GM12874 (cell line): Measurements from ENCODE around the gene KIAA1328.

ENCODE experiments used
- TF ChIP-seq, protein P1 (sequence below): IDR thresholded peaks from 2 replicates; pipeline ENCODE4 v1.5.1; 2011; ENCODE audit warnings: low read depth, mild to moderate bottlenecking, control low read depth, low read length, moderate library complexity; ENCODE audit not compliant: insufficient read depth

KIAA1328 gene

DNA sequence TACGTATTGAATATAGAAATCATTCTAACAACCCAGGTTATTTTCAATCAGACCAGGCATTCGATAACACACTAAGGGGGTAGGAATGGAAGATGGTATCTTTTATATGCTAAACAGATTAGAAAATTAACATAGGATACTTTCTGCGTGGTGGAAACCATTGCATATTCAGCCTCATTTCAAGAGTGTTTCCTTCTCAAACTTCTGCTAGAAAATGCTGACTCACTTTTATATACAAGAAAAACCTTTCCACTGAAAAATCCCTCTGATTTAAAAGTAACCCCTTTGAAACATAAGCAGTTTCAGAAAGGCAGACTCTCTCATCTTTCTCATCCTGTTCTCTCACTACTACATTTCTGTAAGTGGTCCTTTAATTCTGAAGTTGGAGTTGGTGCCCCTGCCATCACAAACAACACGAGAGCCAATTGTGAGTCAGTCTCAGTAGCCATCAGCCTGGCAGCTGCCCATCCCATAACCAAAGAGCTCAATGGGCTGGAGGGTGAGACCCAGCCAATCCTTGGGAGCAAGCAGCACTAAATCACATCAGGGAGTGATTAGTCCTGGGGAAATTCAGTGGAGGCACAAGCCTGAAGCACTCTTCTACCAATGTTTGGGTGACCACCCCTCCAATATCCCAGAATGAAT is 393.5 kb downstream of the KIAA1328 start:
- TF ChIP-seq, protein P1, sequence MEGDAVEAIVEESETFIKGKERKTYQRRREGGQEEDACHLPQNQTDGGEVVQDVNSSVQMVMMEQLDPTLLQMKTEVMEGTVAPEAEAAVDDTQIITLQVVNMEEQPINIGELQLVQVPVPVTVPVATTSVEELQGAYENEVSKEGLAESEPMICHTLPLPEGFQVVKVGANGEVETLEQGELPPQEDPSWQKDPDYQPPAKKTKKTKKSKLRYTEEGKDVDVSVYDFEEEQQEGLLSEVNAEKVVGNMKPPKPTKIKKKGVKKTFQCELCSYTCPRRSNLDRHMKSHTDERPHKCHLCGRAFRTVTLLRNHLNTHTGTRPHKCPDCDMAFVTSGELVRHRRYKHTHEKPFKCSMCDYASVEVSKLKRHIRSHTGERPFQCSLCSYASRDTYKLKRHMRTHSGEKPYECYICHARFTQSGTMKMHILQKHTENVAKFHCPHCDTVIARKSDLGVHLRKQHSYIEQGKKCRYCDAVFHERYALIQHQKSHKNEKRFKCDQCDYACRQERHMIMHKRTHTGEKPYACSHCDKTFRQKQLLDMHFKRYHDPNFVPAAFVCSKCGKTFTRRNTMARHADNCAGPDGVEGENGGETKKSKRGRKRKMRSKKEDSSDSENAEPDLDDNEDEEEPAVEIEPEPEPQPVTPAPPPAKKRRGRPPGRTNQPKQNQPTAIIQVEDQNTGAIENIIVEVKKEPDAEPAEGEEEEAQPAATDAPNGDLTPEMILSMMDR, result no peak

DNA sequence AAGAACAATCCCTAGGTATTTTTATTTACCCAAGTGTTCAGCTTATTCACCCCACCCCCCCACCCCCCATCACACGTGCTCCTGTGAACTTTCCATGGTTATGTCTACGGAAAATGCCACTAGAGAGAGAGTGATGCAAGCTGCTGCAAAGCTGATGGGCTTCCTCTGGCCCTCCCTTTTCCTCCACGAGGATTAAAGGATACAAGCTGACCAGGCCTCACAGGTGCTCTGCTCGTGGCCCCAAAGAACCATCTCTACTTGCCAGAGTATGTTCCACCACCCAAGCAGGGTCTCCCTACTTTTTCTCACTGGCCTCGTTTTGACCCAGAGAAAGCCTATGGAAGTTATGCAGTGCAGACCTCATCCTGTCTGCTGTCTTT is 394.1 kb downstream of the KIAA1328 start:
- TF ChIP-seq, protein P1, result no peak

DNA sequence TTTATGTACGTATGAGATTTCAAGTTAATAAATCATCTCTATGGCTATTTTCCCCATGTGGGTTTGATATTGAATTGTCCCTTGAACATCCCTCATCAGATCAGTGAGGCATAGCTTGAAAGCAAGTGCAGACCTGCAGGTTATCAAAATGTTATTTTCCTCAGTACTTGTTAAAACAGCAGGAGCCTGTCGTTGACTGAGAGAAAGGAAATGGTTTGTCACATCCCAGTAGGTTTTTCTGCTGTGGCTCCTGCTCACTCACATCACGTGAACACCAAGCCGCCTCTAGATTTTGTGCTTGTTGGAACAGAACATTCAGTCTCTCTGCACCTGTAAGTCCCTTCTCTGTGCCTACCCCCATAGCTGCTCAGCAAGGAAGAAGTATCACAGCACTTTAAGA is 396.4 kb downstream of the KIAA1328 start:
- TF ChIP-seq, protein P1, result no peak

DNA sequence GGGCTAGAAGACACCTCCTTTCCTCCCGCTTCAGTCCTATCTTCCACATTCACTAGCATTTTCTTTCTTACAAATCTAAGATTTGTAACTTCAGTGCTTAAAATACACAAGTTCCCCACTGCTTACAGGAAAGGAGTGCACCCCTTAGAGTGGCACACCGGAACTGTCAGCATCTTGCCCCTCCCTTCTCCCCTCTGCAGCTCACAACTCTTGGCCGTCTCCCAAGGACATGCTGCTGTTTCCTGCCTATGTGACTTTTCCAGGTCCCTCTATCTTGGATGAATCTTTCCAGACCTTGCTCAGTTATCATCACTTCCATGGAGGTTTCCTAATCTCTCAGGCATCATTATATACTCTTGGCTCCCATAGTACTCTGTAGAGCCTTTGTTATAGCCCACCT is 401.8 kb downstream of the KIAA1328 start:
- TF ChIP-seq, protein P1, result no peak

DNA sequence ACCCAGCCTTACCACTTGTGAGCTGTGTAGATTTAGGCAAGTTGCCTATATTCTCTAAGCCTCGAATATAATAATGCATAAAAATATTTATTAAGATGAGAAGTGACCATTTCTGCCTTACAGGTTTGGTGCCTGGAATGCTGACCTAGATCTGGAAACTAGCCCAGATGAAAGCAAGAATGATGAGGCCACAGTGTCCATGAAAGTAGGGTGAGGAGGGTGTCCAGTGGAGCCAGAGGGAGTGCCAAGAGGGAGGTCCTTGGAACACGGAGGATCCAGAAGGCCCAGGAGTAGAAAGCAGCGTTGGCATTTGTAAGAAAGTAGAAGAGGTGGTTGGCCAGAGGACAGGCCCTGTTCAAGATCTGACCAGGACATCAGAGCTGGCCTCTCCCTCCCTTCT is 402.3 kb downstream of the KIAA1328 start:
- TF ChIP-seq, protein P1, result no peak

DNA sequence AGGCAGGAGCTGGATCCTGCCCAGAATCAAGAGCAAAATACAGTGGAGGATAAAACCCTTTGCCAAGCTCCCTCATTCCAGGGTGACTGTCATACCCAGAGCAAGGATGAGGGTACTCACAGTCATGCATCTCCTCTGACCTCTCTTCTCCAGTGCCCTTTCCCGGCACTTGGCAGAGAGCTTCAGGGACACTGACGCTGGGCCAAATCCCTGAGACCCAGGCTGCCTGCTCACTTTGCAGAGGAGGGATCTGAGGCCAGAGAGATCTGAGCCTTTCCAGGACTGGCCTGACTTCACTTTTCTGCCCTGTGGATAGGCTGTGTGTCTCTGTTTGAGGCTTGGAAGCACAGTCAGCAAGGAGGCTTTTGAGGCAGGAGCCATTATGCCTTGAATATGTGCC is 406.7 kb downstream of the KIAA1328 start:
- TF ChIP-seq, protein P1, result no peak

DNA sequence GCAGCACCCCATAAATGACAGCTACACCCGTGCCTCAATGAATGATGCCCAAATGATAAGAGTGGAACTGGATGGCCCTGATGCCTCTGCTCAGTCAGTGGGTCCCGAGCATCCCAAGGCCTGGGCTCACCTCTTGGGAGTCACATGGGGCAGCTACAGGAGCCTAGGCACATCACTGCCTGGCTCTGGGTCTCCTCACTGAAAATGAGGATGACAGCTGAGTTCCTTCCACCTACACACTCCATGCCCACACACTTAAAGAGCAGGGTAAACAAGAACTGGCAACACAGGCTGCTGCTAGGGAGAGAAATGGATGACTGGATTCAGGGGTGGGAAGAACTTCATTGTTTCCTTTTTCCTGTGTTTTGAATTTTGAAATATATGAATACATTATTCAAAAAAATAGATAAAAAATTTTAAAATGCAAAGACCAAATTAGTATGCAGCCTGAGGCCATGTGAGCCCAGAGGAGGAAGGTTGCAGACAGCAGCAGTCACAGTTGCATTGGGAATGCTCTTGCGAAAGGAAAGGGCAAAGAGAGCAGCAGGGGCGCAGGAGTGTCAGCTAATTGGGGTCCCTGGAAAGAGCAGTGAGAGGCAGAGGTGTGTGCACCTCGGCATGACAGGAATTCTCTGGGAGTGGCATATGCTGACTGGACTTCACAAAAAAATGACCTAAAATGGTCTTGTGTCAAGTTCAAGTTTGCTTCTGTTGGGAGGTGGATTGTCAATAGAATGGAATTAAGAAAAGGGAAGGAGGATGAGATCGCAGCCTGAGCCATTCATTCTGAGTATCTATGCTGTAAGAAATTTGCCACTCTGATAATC is 409.6 kb downstream of the KIAA1328 start:
- TF ChIP-seq, protein P1, result no peak
